ENCODE data around the gene CNTNAP2. TPM values are rescaled to one million over a fixed set of nuclear protein-coding genes. Genes with fewer than 3 reads are reported as not detected.

The CNTNAP2 gene
- total RNA-seq, 1 donor from 2014 or later, result 0.27 TPM

GRCh38 chr7:148108381-148108780 lies 1991.8 kb downstream of the CNTNAP2 start:
- no peaks in the 10 kb centered on the region for H3K36me3 Mint-ChIP-seq (ENCODE audit: low read depth)
- TF ChIP-seq, protein P1, sequence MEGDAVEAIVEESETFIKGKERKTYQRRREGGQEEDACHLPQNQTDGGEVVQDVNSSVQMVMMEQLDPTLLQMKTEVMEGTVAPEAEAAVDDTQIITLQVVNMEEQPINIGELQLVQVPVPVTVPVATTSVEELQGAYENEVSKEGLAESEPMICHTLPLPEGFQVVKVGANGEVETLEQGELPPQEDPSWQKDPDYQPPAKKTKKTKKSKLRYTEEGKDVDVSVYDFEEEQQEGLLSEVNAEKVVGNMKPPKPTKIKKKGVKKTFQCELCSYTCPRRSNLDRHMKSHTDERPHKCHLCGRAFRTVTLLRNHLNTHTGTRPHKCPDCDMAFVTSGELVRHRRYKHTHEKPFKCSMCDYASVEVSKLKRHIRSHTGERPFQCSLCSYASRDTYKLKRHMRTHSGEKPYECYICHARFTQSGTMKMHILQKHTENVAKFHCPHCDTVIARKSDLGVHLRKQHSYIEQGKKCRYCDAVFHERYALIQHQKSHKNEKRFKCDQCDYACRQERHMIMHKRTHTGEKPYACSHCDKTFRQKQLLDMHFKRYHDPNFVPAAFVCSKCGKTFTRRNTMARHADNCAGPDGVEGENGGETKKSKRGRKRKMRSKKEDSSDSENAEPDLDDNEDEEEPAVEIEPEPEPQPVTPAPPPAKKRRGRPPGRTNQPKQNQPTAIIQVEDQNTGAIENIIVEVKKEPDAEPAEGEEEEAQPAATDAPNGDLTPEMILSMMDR (IDR thresholded peaks at IDR 0.05), result no peak
- H3K4me1 Mint-ChIP-seq (ENCODE audit: low read depth), result no peaks in the 10 kb centered on the region
- H3K4me3 Mint-ChIP-seq (ENCODE audit: unreplicated experiment), result no peak overlapping the region
- DNase-seq (ENCODE audit: low spot score), result no peak
- peaks cover 4% of the 10 kb centered on the region for H3K9me3 Mint-ChIP-seq (ENCODE audit: low read depth)
- H3K27me3 Mint-ChIP-seq (ENCODE audit: low read depth), result peaks cover 5% of the 10 kb centered on the region
- H3K27ac Mint-ChIP-seq (ENCODE audit: unreplicated experiment), result no peak overlapping the region

DNA sequence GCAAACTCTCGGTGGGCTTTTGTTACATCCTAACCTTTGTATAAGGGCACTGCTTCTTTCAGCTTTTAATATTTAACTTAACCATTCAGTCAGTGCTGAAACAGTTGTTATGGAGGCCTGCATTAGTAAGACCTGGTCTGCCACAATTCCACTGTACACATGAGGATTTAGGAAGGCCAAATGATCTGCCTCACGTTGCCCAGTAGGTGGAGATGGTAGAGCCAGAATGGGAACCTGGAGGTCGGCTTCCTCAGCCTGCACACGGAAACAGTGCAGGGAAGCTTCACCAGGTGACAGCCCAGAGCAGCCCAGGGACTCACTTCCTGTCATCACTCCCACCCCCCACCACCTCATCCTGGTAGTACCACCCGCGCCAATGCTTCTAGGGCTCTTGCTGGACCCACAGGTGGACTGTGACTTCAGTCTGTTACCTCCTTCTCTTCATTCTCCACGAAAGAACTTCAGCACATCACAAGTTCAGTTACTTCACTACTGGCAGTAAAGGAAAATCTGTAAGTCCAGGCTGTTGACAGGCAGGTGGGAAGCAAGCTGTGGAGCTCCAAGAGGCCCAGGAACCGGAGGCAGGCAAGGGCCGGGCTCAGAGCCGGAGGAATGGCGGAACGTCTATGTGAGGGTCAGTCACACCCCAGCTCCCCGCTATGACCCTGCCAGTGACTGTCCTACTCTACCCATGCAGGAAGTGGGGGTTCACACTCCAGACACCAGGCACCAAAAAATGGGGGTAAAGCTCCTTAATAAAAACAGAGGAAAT lies 1993.7 kb downstream of the CNTNAP2 start:
- Mint-ChIP-seq H3K9me3 (ENCODE audit: low read depth) (peaks cover 4% of the 10 kb centered on the region), H3K36me3 (ENCODE audit: low read depth) (no peaks in the 10 kb centered on the region), H3K4me1 (ENCODE audit: low read depth) (no peaks in the 10 kb centered on the region), H3K27me3 (ENCODE audit: low read depth) (peaks cover 8% of the 10 kb centered on the region), H3K27ac (ENCODE audit: unreplicated experiment) (no peak overlapping the region), H3K4me3 (ENCODE audit: unreplicated experiment) (no peak overlapping the region)
- TF ChIP-seq, protein P1 (IDR thresholded peaks at IDR 0.05), result no peak
- no peak for DNase-seq (ENCODE audit: low spot score)

DNA sequence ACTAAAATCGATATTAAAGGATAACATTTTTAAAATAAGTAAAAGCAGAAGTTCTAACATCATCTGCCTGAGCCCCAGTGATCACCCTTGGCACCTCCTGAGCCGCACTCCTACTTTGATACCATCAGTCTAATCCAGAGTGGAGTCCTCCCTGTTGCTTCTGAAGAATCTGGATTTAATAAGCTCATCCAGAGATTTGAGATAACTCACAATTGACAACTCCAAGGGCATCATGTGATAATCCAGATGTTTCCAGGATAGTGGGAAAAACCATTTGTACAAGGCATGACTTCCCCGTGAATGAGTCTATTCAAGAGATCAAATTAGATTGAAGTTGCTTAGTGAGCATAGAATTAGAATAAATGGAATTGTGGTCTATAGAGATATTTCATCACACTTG lies 1998.2 kb downstream of the CNTNAP2 start:
- Mint-ChIP-seq H3K9me3 (ENCODE audit: low read depth) (peaks cover 4% of the 10 kb centered on the region), H3K27ac (ENCODE audit: unreplicated experiment) (no peak overlapping the region), H3K4me1 (ENCODE audit: low read depth) (no peaks in the 10 kb centered on the region), H3K27me3 (ENCODE audit: low read depth) (peaks cover 7% of the 10 kb centered on the region), H3K4me3 (ENCODE audit: unreplicated experiment) (no peak overlapping the region), H3K36me3 (ENCODE audit: low read depth) (no peaks in the 10 kb centered on the region)
- DNase-seq (ENCODE audit: low spot score), result no peak
- TF ChIP-seq, protein P1 (IDR thresholded peaks at IDR 0.05), result no peak

GRCh38 chr7:148115308-148115707 lies 1998.7 kb downstream of the CNTNAP2 start:
- TF ChIP-seq, protein P1 (IDR thresholded peaks at IDR 0.05), result no peak
- H3K27ac Mint-ChIP-seq (ENCODE audit: unreplicated experiment), result no peak overlapping the region
- peaks cover 4% of the 10 kb centered on the region for H3K9me3 Mint-ChIP-seq (ENCODE audit: low read depth)
- H3K36me3 Mint-ChIP-seq (ENCODE audit: low read depth), result no peaks in the 10 kb centered on the region
- H3K4me1 Mint-ChIP-seq (ENCODE audit: low read depth), result no peaks in the 10 kb centered on the region
- no peak for DNase-seq (ENCODE audit: low spot score)
- peaks cover 7% of the 10 kb centered on the region for H3K27me3 Mint-ChIP-seq (ENCODE audit: low read depth)
- H3K4me3 Mint-ChIP-seq (ENCODE audit: unreplicated experiment), result no peak overlapping the region

DNA sequence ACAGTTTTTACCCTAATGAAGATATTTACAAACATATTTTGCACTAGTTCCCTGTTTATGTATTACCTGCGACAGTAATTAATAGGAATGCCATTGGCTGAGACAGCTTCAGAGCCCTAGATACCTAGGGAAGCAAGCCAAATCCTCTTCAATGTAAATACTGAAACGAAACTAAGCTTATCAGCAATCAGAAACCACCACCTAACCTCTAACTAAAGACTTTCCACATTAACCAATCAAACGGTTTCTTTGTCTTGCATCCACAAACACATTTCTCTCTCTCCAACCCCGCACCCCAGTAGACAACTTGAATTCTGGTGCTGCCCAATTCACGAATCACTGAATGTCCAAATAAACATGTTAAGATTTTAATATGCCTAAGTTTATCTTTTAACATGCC lies 1999.6 kb downstream of the CNTNAP2 start:
- no peak overlapping the region for H3K4me3 Mint-ChIP-seq (ENCODE audit: unreplicated experiment)
- H3K27ac Mint-ChIP-seq (ENCODE audit: unreplicated experiment), result no peak overlapping the region
- no peak for DNase-seq (ENCODE audit: low spot score)
- no peaks in the 10 kb centered on the region for H3K4me1 Mint-ChIP-seq (ENCODE audit: low read depth)
- no peaks in the 10 kb centered on the region for H3K36me3 Mint-ChIP-seq (ENCODE audit: low read depth)
- TF ChIP-seq, protein P1 (IDR thresholded peaks at IDR 0.05), result no peak
- peaks cover 4% of the 10 kb centered on the region for H3K9me3 Mint-ChIP-seq (ENCODE audit: low read depth)
- H3K27me3 Mint-ChIP-seq (ENCODE audit: low read depth), result peaks cover 7% of the 10 kb centered on the region
